Iris pigment epithelial cell (primary cell): ENCODE data around the gene OTOG.
A peak's percentile ranks its signal among the peaks of the same experiment; 100 is the strongest.

Experiments
- DNase-seq: peaks from one replicate; pipeline ENCODE4 v3.0.0-alpha.2; 2011; ENCODE audit warnings: low read depth

The OTOG gene

DNA sequence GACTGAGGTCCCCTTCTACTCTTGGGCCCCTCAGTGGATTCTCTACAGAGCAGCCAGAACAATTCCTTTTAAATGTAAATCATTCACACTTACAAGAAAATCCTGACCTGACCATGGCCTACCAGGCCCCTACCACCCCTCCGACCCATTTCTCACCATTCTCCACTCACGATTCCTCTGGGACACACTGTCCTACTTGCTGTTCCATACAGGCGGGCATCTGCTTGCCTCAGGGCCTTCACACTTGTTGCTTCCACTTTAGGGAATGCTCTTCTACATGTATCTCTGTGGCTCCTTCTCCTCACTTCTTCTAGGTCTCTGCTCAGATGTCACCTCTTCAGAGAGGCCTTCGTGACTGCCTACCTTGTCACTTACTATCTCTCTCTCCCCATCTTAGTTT, 6.3 kb upstream of the OTOG start:
- no peak for DNase-seq

- no peak for DNase-seq
These were observed 5.7 kb upstream of the OTOG start for GRCh38 chr11:17541330-17541885.

GRCh38 chr11:17542249-17542648, 4.8 kb upstream of the OTOG start:
- DNase-seq, result no peak

DNA sequence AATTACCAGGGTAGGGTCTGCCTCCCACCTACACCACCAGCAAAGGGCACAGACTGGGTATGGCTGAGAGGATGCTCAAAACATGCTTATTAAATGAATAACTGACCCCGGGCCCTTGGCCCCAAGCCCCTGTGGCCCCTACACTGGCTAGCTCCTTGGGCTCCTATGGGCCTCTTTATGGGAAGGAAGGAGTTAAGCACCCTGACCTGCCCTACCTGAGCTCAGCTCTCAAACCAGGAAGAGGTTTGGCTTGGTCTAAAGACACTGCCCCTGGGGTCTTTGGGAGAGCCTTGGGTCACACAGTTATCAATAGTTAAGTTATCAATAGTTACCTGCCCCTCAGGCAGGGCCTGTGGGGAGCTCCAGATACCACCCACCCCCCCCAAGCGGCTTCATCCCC, 4.0 kb upstream of the OTOG start:
- DNase-seq, result no peak

- no peak for DNase-seq
These were observed 3.4 kb upstream of the OTOG start for GRCh38 chr11:17543574-17544180.

GRCh38 chr11:17544181-17544622, 2.9 kb upstream of the OTOG start, which contains the start of gene USH1C:
Gene USH1C (minus strand): TSS chr11:17544416. CDS start chr11:17544307, 109 bp downstream.
- DNase-seq, result no peak

DNA sequence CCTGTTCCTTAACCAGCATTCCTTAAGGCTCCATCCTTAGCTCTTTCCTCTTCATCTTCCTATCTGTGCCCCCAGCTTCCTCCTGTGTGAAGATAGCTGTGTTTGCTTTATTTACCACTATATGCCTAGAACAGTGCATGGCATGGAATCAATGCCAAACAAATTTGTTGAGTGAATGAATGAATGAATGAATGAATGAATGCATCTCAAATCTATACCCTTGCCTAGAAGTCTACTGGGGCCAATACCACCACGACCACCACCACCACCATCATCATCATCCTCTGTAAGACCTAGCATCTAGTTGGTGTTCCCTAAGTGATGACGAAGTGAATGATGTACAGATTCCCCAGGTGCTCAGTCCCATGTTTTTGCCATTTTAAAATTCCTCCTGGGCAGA, 819 bp upstream of the OTOG start:
- DNase-seq, result no peak

- no peak for DNase-seq
These were observed 873 bp downstream of the OTOG start for GRCh38 chr11:17547932-17548331.

DNA sequence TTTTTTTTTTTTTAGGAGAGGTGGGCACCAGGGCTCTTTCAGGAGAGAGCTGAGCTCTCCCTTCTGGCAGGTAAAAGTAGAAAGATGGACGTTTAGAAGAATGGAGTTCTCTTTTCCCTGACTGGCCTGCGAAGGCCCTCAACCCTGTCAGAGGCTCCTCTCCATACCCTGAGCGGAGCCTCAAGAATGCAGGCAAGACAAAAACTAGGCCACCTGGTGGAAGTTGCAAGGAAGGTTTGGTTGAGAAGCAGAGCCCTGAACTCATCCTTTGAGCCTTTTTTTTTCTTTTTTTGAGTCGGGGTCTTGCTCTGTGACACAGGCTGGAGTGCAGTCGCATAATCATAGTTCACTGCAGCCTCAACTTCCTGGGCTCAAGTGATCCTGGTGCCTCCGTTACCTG, 1.4 kb downstream of the OTOG start:
- no peak for DNase-seq

GRCh38 chr11:17550450-17551346, 3.6 kb downstream of the OTOG start:
- peak; percentile 8 for DNase-seq

DNA sequence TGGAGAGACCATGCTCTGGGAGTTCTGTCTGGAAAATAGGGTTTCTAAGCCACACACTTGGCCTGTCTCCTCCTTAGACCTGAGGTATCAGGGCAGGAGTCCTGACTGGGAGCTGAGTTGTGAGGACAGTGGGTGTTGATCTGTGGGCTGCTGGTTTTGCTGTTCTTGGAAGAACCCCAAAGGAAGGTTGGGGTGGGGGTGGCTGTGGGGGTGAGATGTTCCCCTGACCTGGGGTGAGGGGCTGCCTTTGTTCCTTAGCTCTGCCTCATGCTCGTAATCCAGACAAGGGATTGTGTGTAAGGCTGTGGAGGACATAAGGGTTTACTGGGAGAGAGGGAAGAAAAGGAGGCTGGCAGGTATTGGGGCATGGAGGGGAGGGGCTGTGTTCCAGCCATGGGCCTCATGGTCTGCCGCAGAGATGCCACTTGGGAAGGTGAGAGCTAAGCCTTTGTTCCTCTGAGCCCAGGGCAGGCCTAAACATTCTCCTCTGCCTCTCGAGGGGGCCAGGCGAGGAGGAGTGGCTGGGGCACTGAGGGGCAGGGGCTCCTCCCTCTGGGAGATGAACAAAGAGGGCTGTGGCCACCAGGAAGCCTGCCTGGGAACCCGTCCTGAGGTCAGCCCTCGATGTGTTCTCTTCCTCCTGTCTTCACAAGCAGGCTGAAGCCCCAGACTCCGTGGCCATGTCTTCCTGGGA, 4.4 kb downstream of the OTOG start:
- DNase-seq, result no peak

- DNase-seq, result no peak
These were observed 4.9 kb downstream of the OTOG start for GRCh38 chr11:17552041-17552355.

DNA sequence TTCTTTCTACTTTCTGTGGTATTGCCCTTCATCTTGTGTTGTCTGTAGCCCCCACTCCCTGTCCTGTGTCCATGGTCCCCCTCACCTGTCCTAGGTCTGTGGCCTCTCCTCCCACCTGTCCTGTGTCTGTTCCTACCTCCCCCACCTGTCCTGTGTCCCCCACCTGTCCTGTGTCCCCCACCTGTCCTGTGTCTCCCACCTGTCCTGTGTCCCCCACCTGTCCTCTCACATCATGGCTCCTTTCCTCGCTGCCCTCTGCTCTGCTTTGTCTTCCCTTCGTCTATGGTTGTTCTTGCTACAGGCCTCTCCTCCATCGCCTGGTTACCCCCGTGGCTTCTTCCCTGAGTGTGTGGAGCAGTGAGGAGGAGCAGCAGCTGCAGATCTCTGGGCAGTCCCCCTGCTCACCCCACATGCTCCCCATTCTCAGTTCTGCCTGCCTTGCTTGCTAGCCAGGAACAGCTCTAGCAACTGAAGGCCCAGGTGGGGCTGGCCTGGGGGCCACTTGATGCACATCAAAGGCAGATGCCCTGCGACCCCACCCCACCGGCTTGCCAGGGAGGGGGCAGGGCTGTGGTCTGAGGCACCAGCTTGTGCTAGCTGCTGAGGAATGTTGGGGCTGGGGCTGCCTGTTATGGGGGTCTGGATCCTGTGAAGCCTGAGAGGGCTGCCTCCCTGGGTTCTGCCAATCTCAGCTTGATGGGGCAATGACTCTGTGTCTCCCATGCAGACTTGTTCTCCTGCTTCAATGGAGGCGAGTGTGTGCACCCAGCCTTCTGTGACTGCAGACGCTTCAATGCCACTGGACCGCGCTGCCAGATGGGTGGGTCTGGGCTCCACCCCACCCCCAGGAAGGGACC, 5.6 kb downstream of the OTOG start:
- DNase-seq, result no peak

DNA sequence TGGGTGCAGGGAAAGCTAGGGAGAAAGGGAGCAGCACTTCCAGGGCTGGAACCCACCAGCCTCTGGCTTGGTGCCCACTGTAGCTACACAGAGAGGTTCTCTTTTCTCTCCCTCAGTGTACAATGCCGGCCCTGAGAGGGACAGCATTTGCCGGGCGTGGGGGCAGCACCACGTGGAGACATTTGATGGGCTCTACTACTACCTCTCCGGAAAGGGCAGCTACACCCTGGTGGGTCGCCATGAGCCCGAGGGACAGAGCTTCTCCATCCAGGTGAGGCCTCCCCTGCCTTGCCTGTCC, 6.1 kb downstream of the OTOG start:
- no peak for DNase-seq

- no peak for DNase-seq
These were observed 7.4 kb downstream of the OTOG start for GRCh38 chr11:17554487-17554886.

DNA sequence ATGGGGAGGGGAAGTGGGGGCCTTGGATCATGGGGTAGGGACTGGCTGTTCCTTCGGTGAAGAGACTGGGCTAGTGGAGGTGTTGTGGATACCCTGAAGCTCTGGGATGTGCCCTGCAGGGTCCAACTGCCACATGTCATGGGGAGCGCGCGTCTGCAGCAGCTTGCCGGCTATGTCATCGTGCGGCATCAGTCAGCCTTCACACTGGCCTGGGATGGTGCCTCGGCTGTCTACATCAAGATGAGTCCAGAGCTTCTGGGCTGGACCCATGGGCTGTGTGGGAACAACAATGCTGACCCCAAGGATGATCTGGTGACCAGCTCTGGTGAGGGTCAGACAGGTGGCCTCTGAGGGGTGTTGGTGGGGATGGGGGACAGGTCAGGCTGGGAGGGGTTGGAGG, 9.9 kb downstream of the OTOG start:
- DNase-seq, result no peak

DNA sequence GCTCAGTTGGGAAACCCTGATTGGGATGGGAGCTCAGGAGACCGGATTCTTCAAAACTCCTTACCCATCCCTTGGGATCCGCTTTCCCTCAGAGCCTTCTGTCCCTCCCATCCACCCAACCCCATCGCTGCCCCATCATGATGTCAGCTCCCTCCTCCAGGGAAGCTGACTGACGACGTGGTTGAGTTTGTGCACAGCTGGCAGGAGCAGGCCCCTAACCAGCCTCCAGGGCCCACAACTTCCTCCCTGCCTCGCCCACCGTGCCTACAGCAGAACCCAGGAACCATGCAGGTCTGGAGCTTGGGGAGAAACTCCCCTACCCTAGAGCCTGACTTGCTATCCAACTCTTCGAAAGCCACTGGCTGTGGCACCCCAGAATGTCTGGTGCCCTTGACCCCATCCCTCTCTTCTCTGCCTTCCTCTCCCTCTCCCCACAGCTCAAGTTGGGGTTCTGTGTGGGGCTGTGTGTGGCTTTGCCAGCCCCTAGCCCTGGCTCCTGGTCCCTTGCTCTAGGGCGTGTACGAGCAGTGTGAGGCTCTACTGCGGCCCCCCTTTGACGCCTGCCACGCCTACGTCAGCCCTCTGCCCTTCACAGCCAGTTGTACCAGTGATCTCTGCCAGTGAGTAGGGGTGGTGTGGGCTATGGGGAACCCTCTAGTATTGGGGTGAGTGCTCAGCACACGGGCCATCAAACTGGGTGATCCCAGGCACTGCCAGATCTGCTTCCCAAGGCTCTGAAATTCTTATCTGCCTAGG, 11.1 kb downstream of the OTOG start:
- DNase-seq, result no peak

GRCh38 chr11:17558916-17559315, 11.9 kb downstream of the OTOG start:
- no peak for DNase-seq

DNA sequence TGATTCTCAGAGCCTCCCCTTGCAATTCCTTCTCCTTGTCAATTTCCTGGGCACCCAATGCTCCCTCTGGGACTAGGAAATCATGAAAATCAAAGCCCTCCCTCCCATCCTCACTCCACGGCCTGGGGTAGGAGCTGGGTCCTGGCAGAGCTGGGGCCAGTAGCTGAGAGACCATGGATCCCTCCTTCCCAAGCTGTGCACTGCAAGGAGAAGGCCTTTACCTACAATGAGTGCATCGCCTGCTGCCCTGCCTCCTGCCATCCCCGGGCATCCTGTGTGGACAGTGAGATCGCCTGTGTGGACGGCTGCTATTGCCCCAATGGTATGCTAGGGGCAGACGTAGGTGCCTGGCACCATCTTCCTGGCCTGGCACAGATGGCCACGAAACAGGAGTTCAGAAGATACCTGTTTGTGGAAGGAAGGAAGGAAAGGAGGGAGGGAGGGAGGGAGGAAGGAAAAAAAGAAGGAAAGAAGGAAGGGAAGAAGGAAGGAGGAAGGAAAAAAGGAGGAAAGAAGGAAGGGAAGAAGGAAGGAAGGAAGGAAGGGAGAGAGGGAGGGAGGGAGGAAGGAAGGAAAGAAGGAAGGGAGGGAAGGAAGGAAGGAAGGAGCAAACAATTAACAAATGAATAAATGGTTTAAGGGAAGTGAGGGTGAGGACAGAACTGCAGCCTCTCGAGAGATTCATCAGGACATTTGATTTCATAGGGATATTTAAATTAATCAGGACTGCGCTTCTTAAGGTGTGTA, 12.5 kb downstream of the OTOG start:
- DNase-seq, result no peak

GRCh38 chr11:17560281-17561110, 13.4 kb downstream of the OTOG start:
- DNase-seq, result no peak
